Femur (tissue), 1 donor: Measurements from ENCODE around the gene DHRS11.

ENCODE experiments used
- DNase-seq: peaks from one replicate; pipeline ENCODE4 v3.0.0-alpha.2; 2017

Gene DHRS11

GRCh38 chr17:36616061-36617029 lies 24.7 kb downstream of the DHRS11 start:
- DNase-seq, result no peak

GRCh38 chr17:36617773-36618172 lies 26.1 kb downstream of the DHRS11 start:
- DNase-seq, result no peak

DNA sequence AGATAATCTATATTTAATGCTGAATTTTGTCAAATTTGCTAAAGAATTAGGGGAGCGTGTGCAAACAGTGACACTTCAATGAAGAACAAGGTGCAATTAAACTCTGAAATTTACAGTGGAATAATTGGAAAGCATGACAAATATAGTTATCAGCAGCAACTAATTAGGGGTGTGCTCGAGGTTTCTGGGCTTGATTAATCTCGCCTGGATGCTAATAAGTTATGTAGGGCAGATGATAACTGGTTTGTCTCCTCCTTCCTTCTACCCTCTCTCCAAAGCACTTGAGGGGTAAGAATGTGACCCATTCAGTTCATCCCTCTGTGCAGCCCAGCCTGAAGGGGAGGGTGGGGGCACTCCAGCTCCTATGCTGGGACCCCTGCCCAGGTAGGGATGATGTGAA lies 31.6 kb downstream of the DHRS11 start:
- DNase-seq, result no peak

DNA sequence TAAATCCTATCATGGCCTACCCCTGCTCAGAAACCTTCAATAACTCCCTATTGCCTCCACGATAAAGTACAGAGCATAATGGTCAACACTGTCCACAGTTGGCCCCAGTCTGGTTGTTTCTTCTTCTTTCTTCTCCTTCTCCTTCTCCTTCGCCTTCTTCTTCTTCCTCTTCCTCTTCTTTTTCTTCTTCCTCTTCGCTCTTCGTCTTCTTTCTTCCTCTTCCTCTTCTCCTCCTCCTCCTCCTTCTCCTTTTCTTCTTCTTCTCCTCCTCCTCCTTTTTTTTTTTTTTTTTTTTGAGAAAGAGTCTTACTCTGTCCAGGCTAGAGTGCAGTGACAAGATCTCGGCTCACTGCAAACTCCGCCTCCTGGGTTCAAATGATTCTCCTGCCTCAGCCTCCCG lies 33.5 kb downstream of the DHRS11 start:
- no peak for DNase-seq

DNA sequence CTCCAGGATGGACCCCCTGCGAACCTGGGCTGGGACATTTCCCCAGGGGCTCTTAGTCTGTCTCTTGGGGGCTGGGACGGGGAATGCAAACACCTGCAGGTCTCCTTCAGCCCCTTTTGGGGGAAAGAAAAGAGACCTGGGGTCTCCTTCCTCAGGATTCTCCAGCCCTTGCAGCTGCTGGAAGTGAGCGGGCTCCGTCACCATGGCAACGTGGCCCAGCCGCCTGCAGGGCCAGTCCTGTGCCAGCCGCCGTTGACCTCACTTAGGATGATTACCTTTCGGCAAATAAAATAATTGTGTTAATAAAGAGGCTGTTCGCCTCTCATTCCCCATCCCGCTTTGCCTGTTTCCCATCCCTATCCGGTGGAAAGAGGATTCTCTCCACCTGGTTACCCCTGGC lies 35.4 kb downstream of the DHRS11 start:
- DNase-seq, result no peak

DNA sequence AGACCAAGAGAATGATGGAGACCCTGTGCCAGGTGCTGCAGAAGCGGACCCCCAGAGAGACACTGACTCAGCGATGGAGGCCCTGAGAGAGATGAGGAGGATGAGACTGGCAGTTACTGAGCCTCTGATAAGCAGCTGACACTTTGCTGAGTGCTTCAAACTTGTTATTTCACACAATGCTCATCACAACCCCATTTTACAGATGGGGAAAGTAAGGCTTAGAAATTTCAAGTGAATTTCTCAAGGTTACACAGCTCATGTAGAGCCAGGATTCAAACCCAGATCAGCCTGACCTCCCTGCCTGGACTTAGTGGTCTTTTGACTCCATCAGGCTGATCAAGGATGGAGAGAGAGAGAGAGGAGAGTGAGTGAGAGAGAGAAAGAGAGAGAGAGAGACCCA lies 36.9 kb downstream of the DHRS11 start:
- DNase-seq, result no peak

- DNase-seq, result peak; percentile 79
Measured at GRCh38 chr17:36629252-36629847, 37.7 kb downstream of the DHRS11 start.

- DNase-seq, result no peak
Measured at GRCh38 chr17:36629970-36630502, 38.4 kb downstream of the DHRS11 start.

DNA sequence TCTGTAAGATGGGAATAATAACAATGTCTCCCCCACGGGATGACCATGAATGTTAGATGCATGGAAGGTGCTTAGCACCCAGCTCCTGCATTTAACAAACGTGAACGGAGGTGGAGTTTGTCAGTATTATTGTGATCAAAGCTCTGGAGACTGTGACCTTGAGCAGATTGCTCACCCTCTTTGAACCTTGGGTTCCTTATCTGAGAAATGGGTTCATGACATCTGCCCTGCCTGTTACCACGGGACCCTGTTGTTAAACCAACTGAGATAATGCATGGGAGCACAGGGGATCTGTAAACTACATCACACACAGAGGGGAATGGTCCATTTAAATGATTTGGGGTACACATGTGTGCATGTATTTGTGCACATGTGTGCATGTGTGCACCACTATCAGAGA lies 39.3 kb downstream of the DHRS11 start:
- DNase-seq, result no peak

GRCh38 chr17:36632916-36633771 lies 41.5 kb downstream of the DHRS11 start:
- DNase-seq, result no peak

DNA sequence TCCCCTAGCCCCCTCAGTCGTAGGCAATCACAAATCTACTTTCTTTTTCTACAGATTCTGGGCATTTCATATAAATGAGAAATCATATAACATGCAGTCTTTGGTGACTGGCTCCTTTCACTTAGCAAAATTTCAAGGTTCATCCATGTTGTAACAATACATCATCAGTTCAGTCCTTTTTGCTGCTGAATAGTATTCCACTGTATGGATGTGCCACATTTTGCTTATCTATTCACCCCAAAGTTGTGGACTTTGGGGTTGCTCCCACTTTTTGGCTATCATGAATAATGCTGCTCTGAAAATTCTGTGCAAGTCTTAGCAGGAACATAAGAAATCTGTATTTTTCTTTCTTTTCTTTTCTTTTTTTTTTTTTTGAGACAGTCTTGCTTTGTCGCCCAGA lies 48.7 kb downstream of the DHRS11 start:
- DNase-seq, result no peak

- DNase-seq, result no peak
Measured at GRCh38 chr17:36640836-36641235, 49.2 kb downstream of the DHRS11 start.

DNA sequence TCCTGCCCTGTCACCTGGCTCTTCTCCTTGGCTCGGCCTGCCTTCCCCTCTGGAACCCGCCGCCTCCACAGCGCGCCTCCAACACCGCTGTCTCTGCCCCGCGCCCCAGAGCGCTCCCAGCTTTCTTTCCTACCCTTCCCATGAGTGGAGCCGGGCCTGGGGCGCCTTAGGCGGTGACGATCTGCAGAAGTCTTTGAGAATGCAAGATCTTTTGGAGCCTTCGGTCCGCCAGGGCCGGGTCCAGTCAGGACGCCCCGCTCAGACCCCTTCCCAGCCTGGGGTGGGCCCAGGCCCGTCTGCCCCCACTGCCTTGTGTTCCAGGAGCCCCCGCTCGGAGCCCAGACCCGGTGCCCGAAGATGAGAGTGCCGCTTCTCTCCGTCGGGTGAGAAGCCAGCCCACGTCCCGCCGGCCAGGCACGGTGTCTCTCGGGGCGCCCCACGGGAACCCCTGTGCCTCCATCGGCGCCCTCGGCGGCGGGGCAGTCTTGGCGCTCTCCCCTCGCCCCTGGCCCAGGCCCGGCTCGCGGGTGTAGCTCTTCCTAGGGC lies 49.7 kb downstream of the DHRS11 start:
- DNase-seq, result no peak

DNA sequence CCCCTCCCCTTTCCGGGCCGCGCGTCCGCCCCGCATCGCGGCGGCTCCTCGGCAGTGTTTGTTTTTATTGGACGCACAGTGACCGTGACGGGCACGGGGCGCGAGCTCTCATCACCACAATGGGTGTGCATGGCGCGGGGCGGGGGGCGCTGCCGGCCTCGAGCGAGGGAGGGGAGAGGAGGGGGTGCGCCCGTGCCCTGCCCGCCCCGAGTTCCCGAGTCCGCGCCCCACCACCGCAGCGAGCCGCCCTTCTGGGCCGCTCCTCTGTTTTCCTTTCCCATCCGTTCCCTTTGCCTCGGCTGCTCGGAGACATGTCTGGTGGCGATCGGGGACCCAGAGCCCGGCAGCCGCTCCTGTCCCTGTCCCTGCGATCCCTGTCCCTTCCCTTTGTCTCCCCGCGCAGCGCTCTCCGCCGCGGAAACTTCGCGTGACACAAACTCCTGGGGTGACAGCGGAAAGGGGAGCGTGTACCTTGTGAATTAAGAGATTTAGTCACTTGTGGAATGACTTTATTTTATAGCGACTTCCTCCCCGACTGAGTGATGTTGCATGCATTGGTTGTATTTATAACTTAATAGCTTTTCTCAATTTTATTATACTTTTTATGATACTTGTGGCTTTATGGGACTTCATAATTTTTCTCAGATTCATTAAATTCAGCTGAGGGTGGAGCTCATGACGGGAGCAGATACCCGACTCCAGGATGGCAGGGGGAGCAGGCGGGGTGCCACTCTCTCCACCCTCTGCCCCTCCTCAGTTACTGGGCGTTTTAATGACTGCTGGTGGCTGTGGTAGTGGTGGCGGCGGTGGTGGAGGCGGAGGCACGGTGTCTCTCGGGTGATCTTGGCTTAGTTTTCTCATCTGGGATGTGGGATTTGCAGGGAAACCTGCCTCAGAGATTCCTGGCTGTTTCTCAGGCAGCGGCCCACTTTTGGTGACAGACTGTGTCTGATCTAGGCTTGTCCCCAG lies 50.5 kb downstream of the DHRS11 start:
- no peak for DNase-seq

DNA sequence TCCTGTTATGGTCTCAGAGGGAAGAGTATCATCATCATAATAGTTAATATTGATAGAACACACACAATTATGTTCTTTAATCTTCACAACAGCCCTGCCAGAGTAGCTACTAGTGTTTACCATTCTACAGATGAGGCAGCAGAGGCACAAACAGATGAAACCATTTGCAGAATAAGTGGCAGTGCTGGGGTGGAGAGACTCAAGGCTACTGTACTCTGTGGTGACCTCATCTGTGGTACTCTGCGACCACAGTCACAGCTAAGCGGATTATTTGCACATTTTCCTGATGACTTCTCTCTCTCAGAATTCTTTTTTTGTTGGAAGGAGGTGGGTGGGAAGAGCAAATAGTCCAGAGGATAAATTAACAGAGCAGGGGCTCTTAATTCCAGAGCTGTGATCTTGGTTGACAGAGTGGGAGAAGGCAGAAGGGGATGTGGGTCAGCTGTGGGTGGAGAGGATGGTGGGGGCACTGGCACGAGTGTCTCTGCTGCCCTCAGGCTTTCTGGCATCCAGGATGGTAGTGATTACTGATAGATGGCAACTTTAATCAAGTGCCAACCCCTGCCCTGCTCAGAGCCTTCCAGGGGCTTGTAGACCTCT lies 51.5 kb downstream of the DHRS11 start:
- no peak for DNase-seq

DNA sequence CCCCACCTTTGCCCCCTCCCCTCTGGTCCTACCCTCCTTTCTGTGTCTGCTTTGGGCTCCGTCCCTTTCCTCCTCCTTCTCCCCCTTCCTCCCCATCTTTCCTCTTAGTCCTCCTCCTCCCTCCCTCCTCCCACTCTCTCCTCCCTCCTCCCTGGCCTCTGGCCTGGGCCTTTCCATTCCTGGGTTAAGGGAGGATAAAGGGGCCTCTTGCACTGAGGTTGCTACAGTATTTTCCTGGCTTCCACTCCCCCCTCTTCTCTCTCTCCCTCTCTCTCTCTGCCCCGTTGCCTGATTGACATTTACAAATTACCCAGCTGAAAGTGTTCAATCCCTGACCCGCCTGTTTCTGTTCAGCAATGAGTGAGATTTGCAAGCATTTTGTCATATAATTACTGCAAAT lies 53.7 kb downstream of the DHRS11 start:
- DNase-seq, result no peak

DNA sequence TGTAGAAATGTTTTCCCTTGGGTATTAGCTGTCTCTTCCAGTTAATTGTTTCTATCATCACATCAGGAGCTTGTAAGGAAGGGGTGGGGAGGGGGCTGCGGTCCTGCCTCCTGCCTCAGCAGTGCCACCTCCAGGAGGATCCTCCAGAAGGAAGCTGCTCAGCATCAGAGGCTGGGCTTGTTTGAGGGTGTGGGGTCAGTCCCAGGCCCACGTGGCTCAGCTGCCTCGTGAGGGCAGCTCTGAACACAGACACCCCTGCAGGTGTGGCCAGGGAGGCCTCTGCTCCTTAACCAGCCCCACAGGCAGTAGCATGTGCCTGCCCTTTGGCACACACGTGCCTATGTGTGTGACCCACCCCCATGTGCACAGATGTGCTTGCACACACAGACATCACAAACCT lies 56.0 kb downstream of the DHRS11 start:
- DNase-seq, result no peak

- DNase-seq, result no peak
Measured at GRCh38 chr17:36650096-36650775, 58.6 kb downstream of the DHRS11 start.
